Measurements from ENCODE around the gene SOCS1.

- TF ChIP-seq EZH2phosphoT487 (IDR thresholded peaks at IDR 0.05; ENCODE audit: borderline replicate concordance, low read length) (no peak), CTCF (IDR thresholded peaks at IDR 0.05; ENCODE audit: low read depth, low read length, poor library complexity, severe bottlenecking) (no peak)
These were observed 42.3 kb upstream of the SOCS1 start for GRCh38 chr16:11298143-11298900.
